Gastroesophageal sphincter (tissue), 3 donors: ENCODE measurements around the gene XAB2.

Source experiments
- EP300 ChIP-seq: sonication (generic); formaldehyde crosslinking; IDR thresholded peaks from one replicate; pipeline ENCODE4 v1.6.1; 2017; ENCODE audit warnings: antibody characterized with exemption, mild to moderate bottlenecking
- POLR2A ChIP-seq, 2 donors: fragments of 450-650 bp; IDR thresholded peaks; one replicate each; pipeline ENCODE4 v1.6.1; 2017; ENCODE audit warnings: antibody characterized with exemption in 2 of 2, mild to moderate bottlenecking in 2 of 2, moderate library complexity in 1 of 2
- POLR2AphosphoS5 ChIP-seq: sonication (generic); formaldehyde crosslinking; IDR thresholded peaks from one replicate; pipeline ENCODE4 v1.6.1; 2017; ENCODE audit warnings: antibody characterized with exemption
- TF ChIP-seq, protein P1 (sequence below), 4 experiments: fragments of 200-600 bp in 2 of 4; fragments of 450-650 bp in 2 of 4; sonication (generic) in 1 of 4; IDR thresholded peaks; one replicate each; pipeline ENCODE4 v1.5.1; 2017 to 2019; ENCODE audit warnings: antibody characterized with exemption in 4 of 4, mild to moderate bottlenecking in 2 of 4, moderate library complexity in 2 of 4

DNA sequence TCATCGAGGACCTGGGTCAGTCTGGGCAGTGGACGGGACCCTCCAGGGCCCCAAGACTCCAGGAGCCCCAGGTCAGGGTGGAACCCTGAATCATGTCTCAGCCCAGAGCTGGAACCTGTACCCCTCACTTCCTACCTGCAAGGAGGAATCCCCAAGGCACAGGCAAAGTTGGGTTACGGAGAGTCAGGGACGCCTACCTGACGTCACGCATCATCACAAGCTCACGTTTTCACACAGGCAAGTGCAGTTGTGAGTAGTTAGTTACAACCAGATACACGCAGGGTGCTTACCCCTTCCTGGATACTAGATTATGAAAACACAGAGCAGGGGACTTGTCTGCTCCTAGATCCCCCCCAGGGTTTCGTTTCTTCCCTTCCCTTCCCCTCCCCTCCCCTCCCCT lies 41.4 kb upstream of the XAB2 start:
- TF ChIP-seq, protein P1, sequence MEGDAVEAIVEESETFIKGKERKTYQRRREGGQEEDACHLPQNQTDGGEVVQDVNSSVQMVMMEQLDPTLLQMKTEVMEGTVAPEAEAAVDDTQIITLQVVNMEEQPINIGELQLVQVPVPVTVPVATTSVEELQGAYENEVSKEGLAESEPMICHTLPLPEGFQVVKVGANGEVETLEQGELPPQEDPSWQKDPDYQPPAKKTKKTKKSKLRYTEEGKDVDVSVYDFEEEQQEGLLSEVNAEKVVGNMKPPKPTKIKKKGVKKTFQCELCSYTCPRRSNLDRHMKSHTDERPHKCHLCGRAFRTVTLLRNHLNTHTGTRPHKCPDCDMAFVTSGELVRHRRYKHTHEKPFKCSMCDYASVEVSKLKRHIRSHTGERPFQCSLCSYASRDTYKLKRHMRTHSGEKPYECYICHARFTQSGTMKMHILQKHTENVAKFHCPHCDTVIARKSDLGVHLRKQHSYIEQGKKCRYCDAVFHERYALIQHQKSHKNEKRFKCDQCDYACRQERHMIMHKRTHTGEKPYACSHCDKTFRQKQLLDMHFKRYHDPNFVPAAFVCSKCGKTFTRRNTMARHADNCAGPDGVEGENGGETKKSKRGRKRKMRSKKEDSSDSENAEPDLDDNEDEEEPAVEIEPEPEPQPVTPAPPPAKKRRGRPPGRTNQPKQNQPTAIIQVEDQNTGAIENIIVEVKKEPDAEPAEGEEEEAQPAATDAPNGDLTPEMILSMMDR (IDR thresholded peaks at IDR 0.05): no peak
- no peak for TF ChIP-seq POLR2A (IDR thresholded peaks at IDR 0.05)
- TF ChIP-seq POLR2AphosphoS5: no peak
- no peak for TF ChIP-seq EP300
